B cell (primary cell): ENCODE measurements around the gene ABCA2.

Experiments used
- EZH2 ChIP-seq: IDR thresholded peaks from 2 replicates; pipeline ENCODE4 v1.6.1; 2012; ENCODE audit warnings: borderline replicate concordance, low read depth, mild to moderate bottlenecking, moderate library complexity, low read length; ENCODE audit not compliant: insufficient read depth, poor library complexity, severe bottlenecking
- TF ChIP-seq, protein P1 (sequence below): fragments of 200-600 bp; IDR thresholded peaks from one replicate; pipeline ENCODE4 v1.8.0; 2022; ENCODE audit warnings: antibody characterized with exemption, mild to moderate bottlenecking

DNA sequence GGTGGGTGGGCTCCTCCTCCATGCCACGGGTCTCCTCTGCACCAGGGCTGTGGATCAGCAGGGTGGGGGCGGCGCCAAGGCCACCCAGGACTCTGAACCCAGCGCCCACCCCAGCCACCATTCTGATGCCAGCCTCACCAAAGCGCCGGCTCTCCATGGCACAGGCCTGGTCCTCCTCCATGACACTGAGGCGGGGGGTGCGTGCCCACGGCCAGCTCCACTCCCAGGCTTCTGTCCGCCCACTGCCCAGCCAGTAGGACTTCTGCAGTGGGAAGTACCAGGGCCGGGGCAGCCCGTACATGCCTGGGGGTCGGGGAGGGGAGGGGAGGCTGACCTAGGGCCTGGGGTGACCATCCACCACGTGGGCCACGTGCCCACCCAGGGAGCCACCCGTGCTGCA is 11.6 kb downstream of the ABCA2 start:
- TF ChIP-seq, protein P1, sequence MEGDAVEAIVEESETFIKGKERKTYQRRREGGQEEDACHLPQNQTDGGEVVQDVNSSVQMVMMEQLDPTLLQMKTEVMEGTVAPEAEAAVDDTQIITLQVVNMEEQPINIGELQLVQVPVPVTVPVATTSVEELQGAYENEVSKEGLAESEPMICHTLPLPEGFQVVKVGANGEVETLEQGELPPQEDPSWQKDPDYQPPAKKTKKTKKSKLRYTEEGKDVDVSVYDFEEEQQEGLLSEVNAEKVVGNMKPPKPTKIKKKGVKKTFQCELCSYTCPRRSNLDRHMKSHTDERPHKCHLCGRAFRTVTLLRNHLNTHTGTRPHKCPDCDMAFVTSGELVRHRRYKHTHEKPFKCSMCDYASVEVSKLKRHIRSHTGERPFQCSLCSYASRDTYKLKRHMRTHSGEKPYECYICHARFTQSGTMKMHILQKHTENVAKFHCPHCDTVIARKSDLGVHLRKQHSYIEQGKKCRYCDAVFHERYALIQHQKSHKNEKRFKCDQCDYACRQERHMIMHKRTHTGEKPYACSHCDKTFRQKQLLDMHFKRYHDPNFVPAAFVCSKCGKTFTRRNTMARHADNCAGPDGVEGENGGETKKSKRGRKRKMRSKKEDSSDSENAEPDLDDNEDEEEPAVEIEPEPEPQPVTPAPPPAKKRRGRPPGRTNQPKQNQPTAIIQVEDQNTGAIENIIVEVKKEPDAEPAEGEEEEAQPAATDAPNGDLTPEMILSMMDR, result no peak
- TF ChIP-seq EZH2, result no peak
